B cell (primary cell): ENCODE measurements around the gene AHNAK. TPM values are rescaled to one million over a fixed set of nuclear protein-coding genes. Genes with fewer than 3 reads are reported as not detected.

Experiments used
- ATAC-seq: fragments of 200-7000 bp; cut with Tn5 transposase; one replicate; pipeline ENCODE4 v1.10.0; 2021; ENCODE audit warnings: low read depth, mild to moderate bottlenecking, moderate number of reproducible peaks, moderate library complexity
- CTCF ChIA-PET: fragments of 350-600 bp; sonication (Branson Sonifier 250); formaldehyde crosslinking; loops from one replicate; lab custom pipeline; 2021; ENCODE audit warnings: antibody characterized with exemption, inconsistent platforms; lab: Charles Lee
- POLR2A ChIA-PET: fragments of 350-600 bp; sonication (Branson Sonifier 250); formaldehyde crosslinking; loops from one replicate; lab custom pipeline; 2021; ENCODE audit warnings: antibody characterized with exemption; lab: Charles Lee
- DNase-seq: peaks from one replicate; pipeline ENCODE4 v3.0.0; 2013
- H2AFZ ChIP-seq: 2 replicates; pipeline ENCODE4 v1.6.1; 2012; ENCODE audit warnings: mild to moderate bottlenecking, low read depth, low read length; ENCODE audit not compliant: insufficient read depth, poor library complexity, severe bottlenecking
- H3K27ac ChIP-seq, 2 donors: 1 replicate in 1 of 2; 2 replicates in 1 of 2; pipeline ENCODE4 v1.5.1; 2012 to 2013; ENCODE audit warnings: low read length in 2 of 2, mild to moderate bottlenecking in 2 of 2, moderate library complexity in 1 of 2
- H3K27me3 ChIP-seq, 4 experiments: fragments of 200-600 bp in 1 of 4; sonication (generic) in 1 of 4; replicated peaks in 1 of 4; 1 replicate in 2 of 4; 2 replicates in 2 of 4; pipeline versions ENCODE4 v1.6.1 to v1.7.0; 2013 to 2016; ENCODE audit warnings: low read length in 3 of 4, mild to moderate bottlenecking in 2 of 4, mixed read lengths in 1 of 4, moderate library complexity in 1 of 4; ENCODE audit not compliant: insufficient read depth in 4 of 4, control insufficient read depth in 3 of 4; ENCODE audit errors: control extremely low read depth in 1 of 4
- H3K36me3 ChIP-seq, 2 experiments: replicated peaks in 1 of 2; 1 replicate in 1 of 2; 2 replicates in 1 of 2; pipeline versions ENCODE4 v1.6.1 to v1.7.1; 2013; ENCODE audit warnings: low read length in 1 of 2; ENCODE audit not compliant: insufficient read depth in 2 of 2, control insufficient read depth in 1 of 2; ENCODE audit errors: control extremely low read depth in 1 of 2, extremely low read depth in 1 of 2
- H3K4me1 ChIP-seq, 2 donors: fragments of 200-600 bp in 1 of 2; sonication (generic) in 1 of 2; 1 replicate in 1 of 2; 2 replicates in 1 of 2; pipeline versions ENCODE4 v1.5.1 to v1.6.1; 2013 to 2017; ENCODE audit warnings: low read length in 2 of 2; ENCODE audit not compliant: control insufficient read depth in 2 of 2, insufficient read depth in 2 of 2
- H3K4me2 ChIP-seq: replicated peaks from 2 replicates; pipeline ENCODE3; 2012; ENCODE audit warnings: mild to moderate bottlenecking, low read depth, low read length; ENCODE audit not compliant: poor library complexity, severe bottlenecking
- H3K4me3 ChIP-seq, 5 experiments: fragments of 200-600 bp in 1 of 5; sonication (generic) in 1 of 5; 1 replicate in 3 of 5; 2 replicates in 2 of 5; pipeline versions ENCODE4 v1.5.1 to v1.7.0; 2011 to 2016; ENCODE audit warnings: low read length in 4 of 5, mild to moderate bottlenecking in 4 of 5, low read depth in 2 of 5, control low read depth in 1 of 5, moderate library complexity in 1 of 5; ENCODE audit not compliant: insufficient read depth in 1 of 5; ENCODE audit errors: control extremely low read depth in 1 of 5, extremely low read depth in 1 of 5
- H3K79me2 ChIP-seq: fragments of 200-600 bp; sonication (generic); one replicate; pipeline ENCODE4 v1.6.0; 2016; ENCODE audit warnings: low read length; ENCODE audit not compliant: control insufficient read depth, insufficient read depth
- H3K9ac ChIP-seq: fragments of 200-600 bp; sonication (generic); 2 replicates; pipeline ENCODE4 v1.6.1; 2017; ENCODE audit warnings: mild to moderate bottlenecking, low read length, moderate library complexity
- H3K9me3 ChIP-seq, 3 donors: one replicate each; pipeline versions ENCODE4 v1.6.1 to v1.7.1; 2013; ENCODE audit warnings: low read length in 2 of 3; ENCODE audit not compliant: control insufficient read depth in 2 of 3, insufficient read depth in 1 of 3; ENCODE audit errors: control extremely low read depth in 1 of 3
- H4K20me1 ChIP-seq: 2 replicates; pipeline ENCODE4 v1.6.0; 2012; ENCODE audit warnings: mild to moderate bottlenecking, low read length; ENCODE audit not compliant: insufficient read depth, control insufficient read depth, poor library complexity, severe bottlenecking
- H3K27ac Mint-ChIP-seq: one replicate; pipeline ENCODE4 v1.8.0; 2021; ENCODE audit warnings: mixed read lengths
- H3K27me3 Mint-ChIP-seq: one replicate; pipeline ENCODE4 v1.8.0; 2021; ENCODE audit warnings: mixed read lengths
- H3K4me1 Mint-ChIP-seq: one replicate; pipeline ENCODE4 v1.8.0; 2021; ENCODE audit warnings: mixed read lengths
- H3K4me3 Mint-ChIP-seq: one replicate; pipeline ENCODE4 v1.8.0; 2021; ENCODE audit warnings: mixed read lengths
- H3K9me3 Mint-ChIP-seq: one replicate; pipeline ENCODE4 v1.8.0; 2022; ENCODE audit warnings: mixed read lengths; ENCODE audit not compliant: insufficient read depth
- CTCF ChIP-seq: fragments of 200-600 bp; IDR thresholded peaks from one replicate; pipeline ENCODE4 v1.8.0; 2022; ENCODE audit warnings: antibody characterized with exemption, mild to moderate bottlenecking
- EZH2 ChIP-seq: IDR thresholded peaks from 2 replicates; pipeline ENCODE4 v1.6.1; 2012; ENCODE audit warnings: borderline replicate concordance, low read depth, mild to moderate bottlenecking, moderate library complexity, low read length; ENCODE audit not compliant: insufficient read depth, poor library complexity, severe bottlenecking
- WGBS: methylation state at CpG from one replicate; pipeline ENCODE4 v1.1.5; 2013; ENCODE audit warnings: missing lambda C conversion rate; ENCODE audit not compliant: insufficient coverage; 5-methylcytosine and 5-hydroxymethylcytosine counted together
- intact Hi-C: fragments of 100-400 bp; cut with micrococcal nuclease; formaldehyde crosslinking; loops from one replicate; pipeline ENCODE4 v1.10.0; 2022
- polyA plus RNA-seq: library from polyadenylated mRNA; depleted of rRNA; stranded (reverse); fragments of >200 nt; gene quantifications from 2 replicates; pipeline ENCODE4 v1.2.3, GENCODE V29; 2012
- total RNA-seq, 2 donors: library from RNA; stranded (reverse); fragments of 120-200 nt in 1 of 2; gene quantifications; 1 replicate in 1 of 2; 2 replicates in 1 of 2; pipeline versions ENCODE4 v1.2.3 to v1.2.4, GENCODE V29; 2013 to 2022

The AHNAK gene
- total and polyA plus RNA-seq, 2 donors (not counting 1 experiment from before 2014, with no cell fraction given), result 63.7 to 229 TPM

GRCh38 chr11:62508336-62509058 is 38.1 kb downstream of the AHNAK start:
- CTCF ChIA-PET, result interaction anchor here (0.6 to 3.2 kb wide), 8 partner anchors 9 to 242 kb away, joined by 3 to 15 read pairs (median 4); no protein-coding TSS in a partner anchor
- ATAC-seq, result peak; percentile 66
- no peaks in the 10 kb centered on the region for H3K9me3 Mint-ChIP-seq

More at GRCh38 chr11:62508336-62509058, 38.1 kb downstream of the AHNAK start:
- TF ChIP-seq EZH2 (no peak), CTCF (peak; percentile 29)
- Histone ChIP-seq H3K4me2 (peak overlapping the region; percentile 20), H2AFZ (no peak overlapping the region), H3K79me2 (no peaks in the 10 kb centered on the region), H3K9me3 (no peaks in the 10 kb centered on the region), H3K4me3 (no peak overlapping the region), H3K9ac (no peak overlapping the region), H4K20me1 (no peaks in the 10 kb centered on the region), H3K36me3 (no peaks in the 10 kb centered on the region), H3K27me3 (peaks cover 0 to 4% (median 0%) of the 10 kb centered on the region in 4 experiments), H3K4me1 (peaks cover 4 to 11% of the 10 kb centered on the region in 2 donors), H3K27ac (no peak overlapping the region)
- intact Hi-C loops, result loop anchor here (1.0 kb wide), 1 partner anchor 47 kb away; no protein-coding TSS in a partner anchor
- 22% methylated on average over 14 of the region's 19 CpGs for WGBS
- peaks cover 12% of the 10 kb centered on the region for H3K4me1 Mint-ChIP-seq
- H3K4me3 Mint-ChIP-seq, result no peak overlapping the region
- POLR2A ChIA-PET, result no interaction called here
- peak overlapping the region; percentile 26 for H3K27ac Mint-ChIP-seq
- peaks cover 5% of the 10 kb centered on the region for H3K27me3 Mint-ChIP-seq
- peak; percentile 70 for DNase-seq
